ENCODE measurements around the gene LANCL1. TPM values are rescaled to one million over a fixed set of nuclear protein-coding genes. Genes with fewer than 3 reads are reported as not detected.
A peak's percentile ranks its signal among the peaks of the same experiment; 100 is the strongest.

LANCL1 gene
- total RNA-seq, result 32.8 TPM
- long read RNA-seq, full-length matches to known transcripts, result 14 of 26 reads
- long read RNA-seq, partial matches to known transcripts, result 5 of 26 reads
- long read RNA-seq, other reads (novel, unspliced or antisense), result 7 of 26 reads

GRCh38 chr2:210476194-210477128, at the start of gene LANCL1:
Gene LANCL1, minus strand, starts transcription at chr2:210476759. Its CDS starts 363 bp downstream, at chr2:210476396.
- DNase-seq (ENCODE audit: low spot score), result peak; percentile 95

- DNase-seq (ENCODE audit: low spot score), result no peak
Measured at GRCh38 chr2:210524533-210524932, 48.0 kb upstream of the LANCL1 start.

- no peak for DNase-seq (ENCODE audit: low spot score)
Measured at GRCh38 chr2:210523650-210524289, 47.2 kb upstream of the LANCL1 start.

- DNase-seq (ENCODE audit: low spot score), result no peak
Measured at GRCh38 chr2:210522399-210522798, 45.8 kb upstream of the LANCL1 start.

GRCh38 chr2:210519594-210519993, 43.0 kb upstream of the LANCL1 start:
- no peak for DNase-seq (ENCODE audit: low spot score)

- no peak for DNase-seq (ENCODE audit: low spot score)
Measured at GRCh38 chr2:210517264-210517663, 40.7 kb upstream of the LANCL1 start.

- DNase-seq (ENCODE audit: low spot score), result no peak
Measured at GRCh38 chr2:210515911-210516310, 39.4 kb upstream of the LANCL1 start.

GRCh38 chr2:210503725-210504191, 27.2 kb upstream of the LANCL1 start:
- DNase-seq (ENCODE audit: low spot score), result no peak

GRCh38 chr2:210503001-210503623, 26.6 kb upstream of the LANCL1 start:
- DNase-seq (ENCODE audit: low spot score), result no peak

GRCh38 chr2:210496512-210496911, 20.0 kb upstream of the LANCL1 start:
- no peak for DNase-seq (ENCODE audit: low spot score)

GRCh38 chr2:210493528-210493927, 17.0 kb upstream of the LANCL1 start:
- no peak for DNase-seq (ENCODE audit: low spot score)

GRCh38 chr2:210481601-210482175, 5.1 kb upstream of the LANCL1 start:
- DNase-seq (ENCODE audit: low spot score), result no peak

- DNase-seq (ENCODE audit: low spot score), result no peak
Measured at GRCh38 chr2:210480764-210481163, 4.2 kb upstream of the LANCL1 start.

- DNase-seq (ENCODE audit: low spot score), result no peak
Measured at GRCh38 chr2:210480079-210480478, 3.5 kb upstream of the LANCL1 start.

GRCh38 chr2:210478661-210479060, 2.1 kb upstream of the LANCL1 start:
- no peak for DNase-seq (ENCODE audit: low spot score)

GRCh38 chr2:210477496-210477895, 937 bp upstream of the LANCL1 start:
- DNase-seq (ENCODE audit: low spot score), result no peak

- no peak for DNase-seq (ENCODE audit: low spot score)
Measured at GRCh38 chr2:210475706-210476105, 853 bp downstream of the LANCL1 start.

GRCh38 chr2:210474776-210475175, 1.8 kb downstream of the LANCL1 start:
- no peak for DNase-seq (ENCODE audit: low spot score)

GRCh38 chr2:210461401-210461800, 15.2 kb downstream of the LANCL1 start:
- no peak for DNase-seq (ENCODE audit: low spot score)

GRCh38 chr2:210460322-210461227, 16.0 kb downstream of the LANCL1 start:
- no peak for DNase-seq (ENCODE audit: low spot score)

Data from mesenteric fat pad (tissue), 1 donor.